ENCODE data around the gene TMEM63B.
"Not testable (repeated sequence)": the region's sequence is repeated elsewhere in the genome, so short reads cannot be mapped to it uniquely, and the experiment has no call there.

Gene TMEM63B

GRCh38 chr6:44094403-44095242 lies 32.7 kb upstream of the TMEM63B start:
- DNase-seq (ENCODE audit: low spot score), result no peak

- DNase-seq (ENCODE audit: low spot score), result not testable (repeated sequence)
Measured at GRCh38 chr6:44095243-44095623, 32.1 kb upstream of the TMEM63B start.

GRCh38 chr6:44096612-44097011 lies 30.7 kb upstream of the TMEM63B start:
- DNase-seq (ENCODE audit: low spot score), result peak; percentile 87

DNA sequence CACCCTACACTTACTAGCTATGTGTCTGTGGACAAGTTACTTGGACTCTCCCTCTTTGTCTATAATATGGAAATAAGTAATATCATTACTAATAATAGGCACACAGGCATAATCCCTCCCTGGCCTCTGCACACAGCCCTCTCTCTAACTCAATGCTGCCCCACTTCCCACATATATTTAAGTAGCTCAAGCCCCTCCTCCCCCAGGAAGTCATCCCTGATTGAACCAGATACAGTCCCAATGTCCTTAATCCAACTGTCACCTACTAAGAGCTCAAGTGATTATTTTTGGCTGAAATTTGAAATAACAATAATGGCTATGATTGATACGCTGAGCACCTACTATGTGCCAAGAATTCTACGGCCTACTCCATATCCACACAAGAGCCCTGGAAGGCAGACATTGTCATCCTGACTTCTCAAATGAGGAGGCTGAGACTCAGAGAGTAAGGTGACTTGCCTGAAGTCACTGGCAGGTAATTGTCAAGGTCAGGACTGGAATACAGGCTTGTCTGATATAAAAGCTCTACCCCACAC lies 29.5 kb upstream of the TMEM63B start:
- no peak for DNase-seq (ENCODE audit: low spot score)

GRCh38 chr6:44099192-44099591 lies 28.2 kb upstream of the TMEM63B start:
- no peak for DNase-seq (ENCODE audit: low spot score)

DNA sequence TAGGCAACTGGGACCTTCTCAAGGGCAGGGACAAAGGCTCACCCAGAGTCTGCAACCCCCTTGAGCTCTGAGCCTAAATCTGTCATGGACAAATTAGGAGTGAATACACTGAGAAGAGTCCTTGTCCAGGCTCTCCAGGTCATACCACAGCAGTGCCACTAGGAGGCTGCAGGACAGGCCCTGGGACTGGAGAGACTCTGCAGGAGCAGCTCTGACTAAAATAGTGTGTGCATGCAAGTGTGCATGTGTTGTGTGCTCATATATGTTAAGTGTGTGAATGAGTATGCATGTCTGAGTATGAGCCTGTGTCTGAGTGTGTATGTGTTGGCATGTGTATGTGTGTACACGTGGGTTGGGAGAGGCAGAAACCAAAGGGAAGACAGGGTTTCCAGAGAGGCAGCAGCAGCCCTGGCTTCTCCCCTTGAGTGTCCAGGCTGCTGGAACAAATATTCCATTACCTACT lies 27.2 kb upstream of the TMEM63B start:
- DNase-seq (ENCODE audit: low spot score), result no peak

GRCh38 chr6:44101832-44102231 lies 25.5 kb upstream of the TMEM63B start:
- no peak for DNase-seq (ENCODE audit: low spot score)

- no peak for DNase-seq (ENCODE audit: low spot score)
Measured at GRCh38 chr6:44102527-44102926, 24.8 kb upstream of the TMEM63B start.

DNA sequence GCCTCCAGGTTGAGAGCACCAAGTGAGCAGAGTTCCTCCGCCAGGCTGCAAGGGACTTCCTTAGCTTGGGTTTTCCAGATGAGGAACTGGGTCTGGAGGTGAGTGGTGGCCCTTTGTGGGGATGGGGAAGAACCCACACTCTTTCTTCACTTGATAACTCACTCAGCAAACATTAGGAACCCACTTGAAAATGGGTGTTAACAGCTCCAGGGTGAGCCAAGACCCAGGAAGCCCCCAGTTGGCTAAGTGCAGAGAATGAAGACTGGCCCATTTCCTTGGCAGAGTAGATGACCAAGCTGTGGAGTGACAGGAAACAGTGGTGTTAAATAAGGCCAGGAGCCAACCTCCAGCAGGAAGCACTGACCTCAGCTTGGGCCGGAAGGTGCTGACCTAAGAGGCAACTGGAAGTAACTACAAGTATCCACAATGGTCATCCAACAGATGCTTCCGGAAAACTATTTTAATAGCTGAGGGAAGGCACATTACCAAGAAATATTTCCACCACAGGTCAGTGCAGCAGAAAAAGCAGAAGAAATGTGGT lies 22.8 kb upstream of the TMEM63B start:
- peak; percentile 75 for DNase-seq (ENCODE audit: low spot score)

DNA sequence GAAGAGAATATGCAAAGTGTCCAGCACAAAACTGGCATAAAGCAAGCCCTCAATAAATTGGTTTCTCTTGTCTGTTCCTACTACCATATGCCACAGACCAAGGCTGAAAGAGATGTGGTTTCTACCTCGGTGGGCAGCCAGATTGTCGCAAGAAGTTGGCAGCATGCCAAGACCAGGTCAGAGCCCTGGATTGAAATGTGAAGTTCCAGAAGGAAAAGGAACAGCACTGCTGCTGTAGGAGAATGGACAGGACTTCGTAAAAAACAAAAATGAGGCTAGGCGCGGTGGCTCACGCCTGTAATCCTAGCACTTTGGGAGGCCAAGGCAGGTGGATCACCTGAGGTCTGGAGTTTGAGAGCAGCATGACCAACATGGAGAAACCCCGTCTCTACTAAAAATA lies 22.2 kb upstream of the TMEM63B start:
- no peak for DNase-seq (ENCODE audit: low spot score)

GRCh38 chr6:44105993-44106740 lies 21.2 kb upstream of the TMEM63B start:
- DNase-seq (ENCODE audit: low spot score), result no peak

DNA sequence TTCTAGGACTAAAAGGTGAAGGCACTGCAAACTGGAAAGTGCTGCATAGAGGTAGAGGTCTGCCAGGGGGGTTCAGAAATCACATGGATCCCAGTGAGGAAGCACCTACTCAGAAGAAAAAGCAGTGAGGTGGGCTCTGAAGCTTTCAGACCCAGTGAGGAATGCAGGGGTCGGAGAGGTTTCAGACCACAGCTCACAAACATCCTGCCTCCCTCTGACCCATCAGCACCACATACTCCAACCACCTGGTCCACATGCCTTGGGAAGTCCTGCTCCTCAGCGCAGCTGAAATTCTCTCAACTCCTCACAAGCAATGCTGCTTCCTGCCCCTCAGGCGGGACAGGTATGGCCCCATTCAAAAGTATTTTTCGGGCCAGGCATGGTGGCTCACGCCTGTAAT lies 20.3 kb upstream of the TMEM63B start:
- no peak for DNase-seq (ENCODE audit: low spot score)

DNA sequence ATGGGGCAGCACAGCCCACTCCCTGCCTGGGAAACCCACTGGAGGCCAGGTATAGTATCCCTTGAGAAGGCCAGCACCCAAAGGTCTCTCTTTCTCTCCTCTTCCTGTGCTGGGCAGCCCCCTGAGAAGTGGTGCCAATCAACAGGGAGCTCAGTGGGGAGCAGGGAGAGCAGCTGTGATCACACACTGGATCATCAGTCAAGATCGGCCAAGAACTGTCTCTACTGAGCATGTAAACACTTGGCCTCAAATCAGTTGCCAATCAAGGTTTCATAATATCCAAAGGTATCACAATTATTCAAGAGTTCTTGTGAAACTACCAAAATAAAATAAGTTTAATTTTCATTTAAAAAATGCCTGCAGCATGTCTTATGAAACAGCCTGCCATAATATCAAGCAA lies 18.9 kb upstream of the TMEM63B start:
- no peak for DNase-seq (ENCODE audit: low spot score)

DNA sequence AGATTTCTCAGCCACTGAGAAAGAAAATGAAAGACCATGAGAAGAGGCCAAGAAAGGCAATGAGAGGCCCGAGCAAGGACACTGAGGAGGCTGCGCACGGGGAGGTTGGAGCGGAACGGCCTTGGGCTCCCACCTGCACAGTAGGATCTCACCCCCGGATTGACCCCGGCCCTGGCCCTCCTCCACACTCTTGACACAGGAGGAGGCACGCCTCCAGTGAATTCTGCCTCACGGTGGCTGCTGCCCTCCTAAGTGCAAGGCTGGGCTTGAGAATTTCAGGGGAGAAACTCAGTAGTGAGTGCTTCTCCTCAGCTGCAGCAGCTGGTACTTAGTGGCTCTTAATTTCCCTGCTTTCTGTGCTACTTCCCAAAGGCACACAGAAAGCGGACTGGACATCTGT lies 18.1 kb upstream of the TMEM63B start:
- no peak for DNase-seq (ENCODE audit: low spot score)

GRCh38 chr6:44110005-44110676 lies 17.2 kb upstream of the TMEM63B start:
- DNase-seq (ENCODE audit: low spot score), result no peak

- DNase-seq (ENCODE audit: low spot score), result no peak
Measured at GRCh38 chr6:44110966-44111365, 16.4 kb upstream of the TMEM63B start.

DNA sequence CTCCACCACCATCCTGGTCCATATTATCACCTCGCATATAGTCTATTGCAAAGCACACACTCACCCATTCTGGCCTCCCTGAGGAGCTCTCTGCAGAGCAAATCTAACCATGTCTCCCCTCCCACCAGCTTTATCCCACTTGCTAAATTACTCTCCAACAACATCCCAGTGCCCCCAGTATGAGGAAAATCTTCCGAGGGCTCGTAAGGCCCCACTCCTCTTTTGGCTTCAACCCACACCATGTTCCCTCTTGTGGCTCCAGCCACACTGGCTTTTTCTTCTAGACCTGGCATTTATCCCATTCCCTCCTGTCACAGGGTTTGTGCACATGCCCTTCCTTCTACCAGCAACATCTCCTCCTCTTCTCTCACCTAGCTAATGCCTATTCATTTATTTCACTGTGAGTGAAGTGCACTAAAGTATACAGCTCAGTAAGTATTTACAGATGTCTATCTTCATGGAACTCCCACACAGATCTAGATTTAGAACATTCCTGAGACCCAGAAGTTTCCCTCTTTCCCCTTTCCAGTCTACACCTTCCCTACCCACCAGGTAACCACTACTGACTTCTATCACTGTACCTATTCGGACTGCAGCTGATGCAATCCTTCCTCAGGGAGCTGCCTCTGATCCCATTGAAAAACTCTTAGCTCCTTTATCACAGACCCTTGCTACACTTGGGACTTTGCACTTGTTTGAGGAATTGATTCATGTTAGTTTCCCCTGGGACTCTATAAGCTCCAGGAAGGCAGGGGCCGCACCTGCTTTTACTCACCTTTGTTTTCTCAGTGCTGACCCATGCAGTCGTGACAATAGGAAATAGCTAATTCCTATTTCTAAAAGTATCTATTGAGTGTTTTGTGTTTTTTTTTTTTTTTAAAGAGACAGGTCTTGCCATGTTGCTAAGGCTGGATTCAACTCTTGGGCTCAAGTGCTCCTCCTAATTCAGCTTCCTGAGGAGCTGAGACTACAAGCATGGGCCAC lies 15.6 kb upstream of the TMEM63B start:
- no peak for DNase-seq (ENCODE audit: low spot score)

GRCh38 chr6:44113414-44113813 lies 13.9 kb upstream of the TMEM63B start:
- DNase-seq (ENCODE audit: low spot score), result no peak

- no peak for DNase-seq (ENCODE audit: low spot score)
Measured at GRCh38 chr6:44115866-44116265, 11.5 kb upstream of the TMEM63B start.

DNA sequence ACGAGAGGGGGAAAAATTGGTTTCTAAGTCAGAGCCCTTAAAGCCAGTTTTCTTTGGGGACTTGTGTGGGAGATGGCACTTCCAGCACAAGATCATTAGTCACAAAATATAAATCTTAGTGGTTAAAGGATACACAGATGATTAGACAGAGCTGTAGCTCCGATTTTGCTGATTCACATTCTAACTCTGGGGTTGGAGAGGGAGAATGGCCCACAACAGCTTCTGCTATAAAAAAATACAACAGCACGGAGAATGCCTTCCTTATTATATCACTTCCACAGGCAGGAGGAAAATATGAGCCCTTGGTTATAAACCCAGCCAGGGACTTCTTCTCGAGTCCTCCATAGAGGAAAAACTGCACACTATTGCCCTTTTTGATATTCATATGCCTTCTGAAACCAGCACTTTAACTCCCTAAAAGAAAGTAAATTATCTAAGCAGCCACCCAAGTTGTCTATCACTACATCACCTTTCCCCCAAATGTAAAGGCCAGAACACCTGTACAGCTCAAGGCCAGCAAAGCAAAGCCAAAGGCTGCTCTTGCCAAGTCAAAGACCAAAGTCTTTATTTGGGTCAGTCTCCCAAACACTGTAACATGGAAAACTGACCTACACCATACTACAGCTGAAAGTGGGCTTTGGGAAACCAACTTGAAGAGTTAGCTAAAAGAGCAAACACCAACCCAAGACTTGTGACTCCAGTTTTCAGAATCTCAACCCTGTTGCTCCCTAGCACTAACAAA lies 10.5 kb upstream of the TMEM63B start:
- no peak for DNase-seq (ENCODE audit: low spot score)

Data from Ammon's horn (tissue), 1 donor.